SH-SY5Y (cell line): ENCODE results near the gene BDH1.

Source experiments
- GATA2 ChIP-seq: IDR thresholded peaks from 2 replicates; pipeline ENCODE4 v1.6.1; 2011; ENCODE audit warnings: mild to moderate bottlenecking, low read depth, low read length
- GATA3 ChIP-seq: IDR thresholded peaks from 2 replicates; pipeline ENCODE4 v1.6.1; 2011; ENCODE audit warnings: low read depth, mild to moderate bottlenecking, low read length, moderate library complexity

GRCh38 chr3:197554196-197554561, 1.6 kb downstream of the BDH1 start:
- TF ChIP-seq GATA2 (no peak), GATA3 (no peak)
